Neural cell (in vitro differentiated cells): ENCODE results near the gene STK32A.

Experiments used
- EP300 ChIP-seq: fragments of 450-650 bp; conservative IDR thresholded peaks from 2 replicates; pipeline ENCODE4 v1.6.1; 2014; ENCODE audit warnings: antibody characterized with exemption, mild to moderate bottlenecking, moderate library complexity; ENCODE audit not compliant: poor library complexity, severe bottlenecking
- EZH2 ChIP-seq: fragments of 200-600, 300-800 bp; shearing (Covaris generic), sonication (generic); IDR thresholded peaks from 2 replicates; pipeline ENCODE4 v1.6.1; 2014; ENCODE audit warnings: antibody characterized with exemption, low read length, borderline replicate concordance, mild to moderate bottlenecking; ENCODE audit not compliant: insufficient read depth, poor library complexity, severe bottlenecking
- MXI1 ChIP-seq: fragments of 450-650 bp; conservative IDR thresholded peaks from 2 replicates; pipeline ENCODE4 v1.6.1; 2014; ENCODE audit warnings: antibody characterized with exemption, mild to moderate bottlenecking; ENCODE audit not compliant: poor library complexity, severe bottlenecking
- POLR2AphosphoS5 ChIP-seq: IDR thresholded peaks from 2 replicates; pipeline ENCODE4 v1.6.1; 2012
- RAD21 ChIP-seq: fragments of 450-650 bp; conservative IDR thresholded peaks from 2 replicates; pipeline ENCODE4 v1.6.1; 2014; ENCODE audit warnings: antibody characterized with exemption, mild to moderate bottlenecking, moderate library complexity
- SMC3 ChIP-seq: fragments of 450-650 bp; conservative IDR thresholded peaks from 2 replicates; pipeline ENCODE4 v1.6.1; 2014; ENCODE audit warnings: antibody characterized with exemption, mild to moderate bottlenecking, moderate library complexity; ENCODE audit not compliant: poor library complexity
- TF ChIP-seq, protein P1 (sequence below): fragments of 450-650 bp; IDR thresholded peaks from 2 replicates; pipeline ENCODE4 v1.5.1; 2014; ENCODE audit warnings: antibody characterized with exemption, mild to moderate bottlenecking, moderate library complexity; ENCODE audit not compliant: poor library complexity, severe bottlenecking

DNA sequence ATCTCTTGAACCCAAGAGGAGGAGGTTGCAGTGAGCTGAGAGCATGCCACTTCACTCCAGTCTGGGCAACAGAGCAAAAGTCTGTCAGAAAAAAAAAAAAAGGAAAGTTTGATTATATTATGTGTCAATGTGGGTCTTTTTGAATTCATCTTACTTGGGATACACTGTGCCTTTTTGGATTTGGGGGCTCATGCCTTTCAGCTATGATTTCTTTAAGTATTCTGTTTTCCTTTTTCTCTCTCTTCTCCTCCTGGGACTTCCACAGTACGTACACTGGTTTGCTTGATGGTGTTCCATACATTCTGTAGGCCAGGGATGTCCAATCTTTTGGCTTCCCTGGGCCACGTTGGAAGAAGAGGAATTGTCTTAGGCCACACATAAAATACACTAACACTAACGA is 146.7 kb downstream of the STK32A start:
- TF ChIP-seq EP300 = no peak
- TF ChIP-seq RAD21 = no peak
- no peak for TF ChIP-seq MXI1
- TF ChIP-seq EZH2 = no peak
- no peak for TF ChIP-seq POLR2AphosphoS5
- TF ChIP-seq, protein P1, sequence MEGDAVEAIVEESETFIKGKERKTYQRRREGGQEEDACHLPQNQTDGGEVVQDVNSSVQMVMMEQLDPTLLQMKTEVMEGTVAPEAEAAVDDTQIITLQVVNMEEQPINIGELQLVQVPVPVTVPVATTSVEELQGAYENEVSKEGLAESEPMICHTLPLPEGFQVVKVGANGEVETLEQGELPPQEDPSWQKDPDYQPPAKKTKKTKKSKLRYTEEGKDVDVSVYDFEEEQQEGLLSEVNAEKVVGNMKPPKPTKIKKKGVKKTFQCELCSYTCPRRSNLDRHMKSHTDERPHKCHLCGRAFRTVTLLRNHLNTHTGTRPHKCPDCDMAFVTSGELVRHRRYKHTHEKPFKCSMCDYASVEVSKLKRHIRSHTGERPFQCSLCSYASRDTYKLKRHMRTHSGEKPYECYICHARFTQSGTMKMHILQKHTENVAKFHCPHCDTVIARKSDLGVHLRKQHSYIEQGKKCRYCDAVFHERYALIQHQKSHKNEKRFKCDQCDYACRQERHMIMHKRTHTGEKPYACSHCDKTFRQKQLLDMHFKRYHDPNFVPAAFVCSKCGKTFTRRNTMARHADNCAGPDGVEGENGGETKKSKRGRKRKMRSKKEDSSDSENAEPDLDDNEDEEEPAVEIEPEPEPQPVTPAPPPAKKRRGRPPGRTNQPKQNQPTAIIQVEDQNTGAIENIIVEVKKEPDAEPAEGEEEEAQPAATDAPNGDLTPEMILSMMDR = no peak
- no peak for TF ChIP-seq SMC3
